ENCODE results near the gene CACNA1C. TPM values are rescaled to one million over a fixed set of nuclear protein-coding genes. Genes with fewer than 3 reads are reported as not detected.

Gene CACNA1C
- total RNA-seq, 2 experiments from 2014 or later: 0.05 to 0.08 TPM

- intact Hi-C loops (cut with DNase I, micrococcal nuclease): no loop called here
- H3K36me3 ChIP-seq (ENCODE audit: insufficient read depth, low read length): no peaks in the 10 kb centered on the region
- H3K9me3 ChIP-seq (ENCODE audit: control insufficient read depth in 1 of 2, insufficient read depth in 1 of 2, low read length in 2 of 2): no peaks in the 10 kb centered on the region
Measured at GRCh38 chr12:2457933-2458414, 405.2 kb downstream of the CACNA1C start.

GRCh38 chr12:2460051-2460670, 407.4 kb downstream of the CACNA1C start:
- intact Hi-C loops (cut with DNase I, micrococcal nuclease): no loop called here
- ATAC-seq (ENCODE audit: poor library complexity) (no peak), DNase-seq (no peak)
- no peaks in the 10 kb centered on the region for H3K9me3 Mint-ChIP-seq
- H3K4me3 Mint-ChIP-seq: no peak overlapping the region
- no peaks in the 10 kb centered on the region for H3K27me3 Mint-ChIP-seq
- TF ChIP-seq CTCF (IDR thresholded peaks at IDR 0.05): no peak
- POLR2A ChIA-PET: no interaction called here
- no peaks in the 10 kb centered on the region for H3K4me1 Mint-ChIP-seq (ENCODE audit: low read depth)
- Histone ChIP-seq H3K4me1 (ENCODE audit: insufficient read depth, low read length) (peaks cover 3% of the 10 kb centered on the region), H3K27ac (ENCODE audit: low read depth in 1 of 2, low read length in 2 of 2) (no peak overlapping the region), H3K36me3 (ENCODE audit: insufficient read depth, low read length) (no peaks in the 10 kb centered on the region), H3K9me3 (ENCODE audit: control insufficient read depth in 1 of 2, insufficient read depth in 1 of 2, low read length in 2 of 2) (no peaks in the 10 kb centered on the region), H3K27me3 (ENCODE audit: control insufficient read depth in 1 of 2, insufficient read depth in 2 of 2, low read length in 2 of 2) (no peaks in the 10 kb centered on the region), H3K4me3 (ENCODE audit: low read length) (no peak overlapping the region)
- no peak overlapping the region for H3K27ac Mint-ChIP-seq
- no peaks in the 10 kb centered on the region for H3K36me3 Mint-ChIP-seq (ENCODE audit: low read depth)
- CTCF ChIA-PET: no interaction called here

More at GRCh38 chr12:2457933-2458414, 405.2 kb downstream of the CACNA1C start:
- no peak overlapping the region for H3K27ac Mint-ChIP-seq
- Histone ChIP-seq H3K27ac (ENCODE audit: low read depth in 1 of 2, low read length in 2 of 2) (no peak overlapping the region), H3K27me3 (ENCODE audit: control insufficient read depth in 1 of 2, insufficient read depth in 2 of 2, low read length in 2 of 2) (no peaks in the 10 kb centered on the region), H3K4me1 (ENCODE audit: insufficient read depth, low read length) (peaks cover 3% of the 10 kb centered on the region), H3K4me3 (ENCODE audit: low read length) (no peak overlapping the region)
- H3K4me1 Mint-ChIP-seq (ENCODE audit: low read depth): no peaks in the 10 kb centered on the region
- no peaks in the 10 kb centered on the region for H3K27me3 Mint-ChIP-seq
- H3K36me3 Mint-ChIP-seq (ENCODE audit: low read depth): no peaks in the 10 kb centered on the region
- H3K4me3 Mint-ChIP-seq: no peak overlapping the region
- ATAC-seq (ENCODE audit: poor library complexity) (no peak), DNase-seq (no peak)
- POLR2A ChIA-PET: no interaction called here
- CTCF ChIA-PET: no interaction called here
- H3K9me3 Mint-ChIP-seq: no peaks in the 10 kb centered on the region
- no peak for TF ChIP-seq CTCF (IDR thresholded peaks at IDR 0.05)

GRCh38 chr12:2461046-2461445, 408.3 kb downstream of the CACNA1C start:
- ATAC-seq (ENCODE audit: poor library complexity): no peak
- H3K27me3 Mint-ChIP-seq: no peaks in the 10 kb centered on the region
- no peaks in the 10 kb centered on the region for H3K36me3 Mint-ChIP-seq (ENCODE audit: low read depth)
- TF ChIP-seq CTCF (IDR thresholded peaks at IDR 0.05): no peak
- H3K4me3 Mint-ChIP-seq: no peak overlapping the region
- no peaks in the 10 kb centered on the region for H3K4me1 Mint-ChIP-seq (ENCODE audit: low read depth)
- H3K27me3 ChIP-seq (ENCODE audit: control insufficient read depth in 1 of 2, insufficient read depth in 2 of 2, low read length in 2 of 2): no peaks in the 10 kb centered on the region
- no peak overlapping the region for H3K27ac ChIP-seq (ENCODE audit: low read depth in 1 of 2, low read length in 2 of 2)
- intact Hi-C loops (cut with DNase I, micrococcal nuclease): no loop called here
- H3K36me3 ChIP-seq (ENCODE audit: insufficient read depth, low read length): no peaks in the 10 kb centered on the region
- DNase-seq: no peak
- no peak overlapping the region for H3K4me3 ChIP-seq (ENCODE audit: low read length)
- peaks cover 3% of the 10 kb centered on the region for H3K4me1 ChIP-seq (ENCODE audit: insufficient read depth, low read length)
- H3K9me3 Mint-ChIP-seq: no peaks in the 10 kb centered on the region
- POLR2A ChIA-PET: no interaction called here
- no peaks in the 10 kb centered on the region for H3K9me3 ChIP-seq (ENCODE audit: control insufficient read depth in 1 of 2, insufficient read depth in 1 of 2, low read length in 2 of 2)
- no peak overlapping the region for H3K27ac Mint-ChIP-seq
- CTCF ChIA-PET: no interaction called here

All from CD4-positive, alpha-beta T cell (primary cell).